OCI-LY7 (cell line): Measurements from ENCODE around the gene OXA1L.

ENCODE experiments used
- CTCF ChIP-seq: fragments of 200-600 bp; sonication (generic); conservative IDR thresholded peaks from 2 replicates; pipeline ENCODE4 v1.5.1; 2014; ENCODE audit warnings: mild to moderate bottlenecking, antibody characterized with exemption, low read length, moderate library complexity, mixed read lengths
- EZH2phosphoT487 ChIP-seq: fragments of 200-600 bp; sonication (generic); IDR thresholded peaks from 2 replicates; pipeline ENCODE4 v1.6.1; 2018; ENCODE audit warnings: low read depth, borderline replicate concordance, mild to moderate bottlenecking, mixed run types, antibody characterized with exemption, low read length, moderate library complexity, mixed read lengths

GRCh38 chr14:22801716-22802115 lies 35.2 kb downstream of the OXA1L start:
- TF ChIP-seq CTCF (no peak), EZH2phosphoT487 (no peak)
